VCaP (cell line): ENCODE data around the gene CDX2.
A peak's percentile ranks its signal among the peaks of the same experiment; 100 is the strongest.

ENCODE experiments used
- H3K27ac ChIP-seq: fragments of 450-650 bp; 2 replicates; pipeline ENCODE4 v1.5.1; 2017
- CTCF ChIP-seq: fragments of 450-650 bp; conservative IDR thresholded peaks from 2 replicates; pipeline ENCODE4 v1.5.1; 2017; ENCODE audit warnings: mild to moderate bottlenecking, moderate library complexity

Gene CDX2

GRCh38 chr13:28001837-28002473 is 32.8 kb upstream of the CDX2 start:
- H3K27ac ChIP-seq = no peak overlapping the region
- TF ChIP-seq CTCF = no peak

- no peak for TF ChIP-seq CTCF
- no peak overlapping the region for H3K27ac ChIP-seq
Observed at GRCh38 chr13:28001049-28001448, 31.9 kb upstream of the CDX2 start.

GRCh38 chr13:28000567-28000966 is 31.5 kb upstream of the CDX2 start:
- no peak for TF ChIP-seq CTCF
- no peak overlapping the region for H3K27ac ChIP-seq

GRCh38 chr13:27997904-27998522 is 28.9 kb upstream of the CDX2 start:
- peak; percentile 88 for TF ChIP-seq CTCF
- no peak overlapping the region for H3K27ac ChIP-seq

- H3K27ac ChIP-seq = no peak overlapping the region
- no peak for TF ChIP-seq CTCF
Observed at GRCh38 chr13:27991881-27992280, 22.8 kb upstream of the CDX2 start.

GRCh38 chr13:27988520-27988919 is 19.4 kb upstream of the CDX2 start, which contains the start of gene URAD:
TSS of gene URAD (minus strand) at chr13:27988693. CDS start at chr13:27988637, 56 bp downstream.
- no peak within 1 kb of the TSS for H3K27ac ChIP-seq
- TF ChIP-seq CTCF = no peak

- H3K27ac ChIP-seq = no peak overlapping the region
- no peak for TF ChIP-seq CTCF
Observed at GRCh38 chr13:27985600-27985999, 16.5 kb upstream of the CDX2 start.
